Caco-2 (cell line): ENCODE measurements around the gene EEF2. TPM values are rescaled to one million over a fixed set of nuclear protein-coding genes. Genes with fewer than 3 reads are reported as not detected.

Experiments
- BruUV-seq: library from RNA; stranded (reverse); fragments of 400-500 nt; replicated peaks from 2 replicates; lab custom pipeline; 2021; lab: Mats Ljungman, UMichigan
- CTCF ChIA-PET: fragments of 300-600 bp; sonication (Branson Sonifier 250); formaldehyde crosslinking; loops from one replicate; lab custom pipeline; 2022; ENCODE audit warnings: antibody characterized with exemption; lab: Charles Lee
- POLR2A ChIA-PET: fragments of 300-600 bp; sonication (Branson Sonifier 250); formaldehyde crosslinking; loops from one replicate; lab custom pipeline; 2022; ENCODE audit warnings: antibody characterized with exemption; lab: Charles Lee
- DNase-seq, 2 experiments: peaks; one replicate each; pipeline versions ENCODE4 v3.0.0 to v3.0.0-alpha.2; 2020 to 2022
- H3K27me3 ChIP-seq: replicated peaks from 2 replicates; pipeline ENCODE4 v1.6.0; 2011; ENCODE audit warnings: low read length; ENCODE audit not compliant: control insufficient read depth, insufficient read depth
- H3K36me3 ChIP-seq: 2 replicates; pipeline ENCODE4 v1.5.1; 2011; ENCODE audit warnings: low read length; ENCODE audit not compliant: control insufficient read depth, insufficient read depth
- H3K4me1 ChIP-seq: fragments of 250-450 bp; sonication (Bioruptor Pico); 2 replicates; pipeline ENCODE4 v1.5.1; 2020; ENCODE audit warnings: mild to moderate bottlenecking
- H3K4me3 ChIP-seq: 2 replicates; pipeline ENCODE4 v1.5.1; 2011; ENCODE audit warnings: low read depth, mild to moderate bottlenecking, control low read depth, low read length
- H3K9me3 ChIP-seq: fragments of 250-450 bp; sonication (Bioruptor Pico); 2 replicates; pipeline ENCODE4 v1.5.1; 2020; ENCODE audit warnings: mild to moderate bottlenecking, moderate library complexity
- H3K27ac Mint-ChIP-seq: one replicate; pipeline ENCODE4 v1.8.0; 2022; ENCODE audit warnings: mixed read lengths; ENCODE audit not compliant: unreplicated experiment
- H3K27me3 Mint-ChIP-seq: one replicate; pipeline ENCODE4 v1.8.0; 2022; ENCODE audit warnings: mixed read lengths; ENCODE audit not compliant: insufficient read depth, unreplicated experiment
- H3K36me3 Mint-ChIP-seq: one replicate; pipeline ENCODE4 v1.8.0; 2022; ENCODE audit warnings: mild to moderate bottlenecking, mixed read lengths; ENCODE audit not compliant: insufficient read depth, unreplicated experiment
- H3K4me1 Mint-ChIP-seq: one replicate; pipeline ENCODE4 v1.8.0; 2022; ENCODE audit warnings: low read depth, mixed read lengths; ENCODE audit not compliant: unreplicated experiment
- H3K4me3 Mint-ChIP-seq: one replicate; pipeline ENCODE4 v1.8.0; 2022; ENCODE audit warnings: mild to moderate bottlenecking, moderate library complexity, mixed read lengths; ENCODE audit not compliant: unreplicated experiment
- H3K9me3 Mint-ChIP-seq: one replicate; pipeline ENCODE4 v1.8.0; 2022; ENCODE audit warnings: mixed read lengths; ENCODE audit not compliant: unreplicated experiment
- CTCF ChIP-seq, 2 experiments: fragments of 200-600 bp in 1 of 2; IDR thresholded peaks; 1 replicate in 1 of 2; 2 replicates in 1 of 2; pipeline versions ENCODE4 v1.5.1 to v1.8.0; 2011 to 2022; ENCODE audit warnings: antibody characterized with exemption in 1 of 2, control low read depth in 1 of 2, inconsistent platforms in 1 of 2, low read depth in 1 of 2, low read length in 1 of 2, mild to moderate bottlenecking in 1 of 2, moderate library complexity in 1 of 2; ENCODE audit not compliant: insufficient read depth in 1 of 2, severe bottlenecking in 1 of 2, unreplicated experiment in 1 of 2
- intact Hi-C: fragments of 100-400 bp; cut with micrococcal nuclease; formaldehyde crosslinking; loops from one replicate; pipeline ENCODE4 v1.10.0; 2022; ENCODE audit not compliant: unreplicated experiment
- total RNA-seq: library from RNA; stranded (reverse); gene quantifications from 2 replicates; pipeline ENCODE4 v1.2.3, GENCODE V29; 2022

The EEF2 gene
- total RNA-seq, 1 experiment from 2014 or later = 2,157 TPM

GRCh38 chr19:4018140-4018613 lies 32.9 kb upstream of the EEF2 start:
- no TSS peak for BruUV-seq
- Mint-ChIP-seq H3K9me3 (no peaks in the 10 kb centered on the region), H3K27me3 (no peaks in the 10 kb centered on the region), H3K36me3 (peaks cover 23% of the 10 kb centered on the region), H3K4me3 (no peak overlapping the region), H3K27ac (no peak overlapping the region), H3K4me1 (no peaks in the 10 kb centered on the region)
- no peak for TF ChIP-seq CTCF (IDR thresholded peaks at IDR 0.05; ENCODE audit: insufficient read depth in 1 of 2, low read depth in 1 of 2, low read length in 1 of 2, severe bottlenecking in 1 of 2, unreplicated experiment in 1 of 2)
- Histone ChIP-seq H3K4me3 (no peak overlapping the region), H3K9me3 (no peaks in the 10 kb centered on the region), H3K36me3 (peaks cover 1% of the 10 kb centered on the region; the same call in 1 of the 2 replicates), H3K4me1 (no peaks in the 10 kb centered on the region), H3K27me3 (no peaks in the 10 kb centered on the region)
- ChIA-PET POLR2A (no interaction called here), CTCF (no interaction called here)
- no peak for DNase-seq
- intact Hi-C loops = no loop called here

GRCh38 chr19:4016903-4017638 lies 31.8 kb upstream of the EEF2 start:
- no peak overlapping the region for H3K4me3 Mint-ChIP-seq
- Histone ChIP-seq H3K4me1 (no peaks in the 10 kb centered on the region), H3K4me3 (no peak overlapping the region), H3K36me3 (peaks cover 1% of the 10 kb centered on the region), H3K27me3 (no peaks in the 10 kb centered on the region), H3K9me3 (no peaks in the 10 kb centered on the region)
- no peaks in the 10 kb centered on the region for H3K9me3 Mint-ChIP-seq
- H3K27me3 Mint-ChIP-seq = no peaks in the 10 kb centered on the region
- CTCF ChIA-PET = no interaction called here
- POLR2A ChIA-PET = no interaction called here
- H3K36me3 Mint-ChIP-seq = peaks cover 31% of the 10 kb centered on the region
- no peak for TF ChIP-seq CTCF (IDR thresholded peaks at IDR 0.05; ENCODE audit: insufficient read depth in 1 of 2, low read depth in 1 of 2, low read length in 1 of 2, severe bottlenecking in 1 of 2, unreplicated experiment in 1 of 2)
- no peak overlapping the region for H3K27ac Mint-ChIP-seq
- H3K4me1 Mint-ChIP-seq = no peaks in the 10 kb centered on the region
- BruUV-seq = no TSS peak
- intact Hi-C loops = no loop called here
- DNase-seq = no peak

GRCh38 chr19:4016486-4016885 lies 31.2 kb upstream of the EEF2 start:
- H3K27ac Mint-ChIP-seq = no peak overlapping the region
- H3K9me3 Mint-ChIP-seq = no peaks in the 10 kb centered on the region
- intact Hi-C loops = no loop called here
- Histone ChIP-seq H3K4me3 (no peak overlapping the region), H3K9me3 (no peaks in the 10 kb centered on the region), H3K4me1 (no peaks in the 10 kb centered on the region), H3K27me3 (no peaks in the 10 kb centered on the region), H3K36me3 (peaks cover 1% of the 10 kb centered on the region)
- no peaks in the 10 kb centered on the region for H3K27me3 Mint-ChIP-seq
- H3K4me1 Mint-ChIP-seq = no peaks in the 10 kb centered on the region
- no peak for DNase-seq
- CTCF ChIA-PET = no interaction called here
- TF ChIP-seq CTCF (IDR thresholded peaks at IDR 0.05; ENCODE audit: insufficient read depth in 1 of 2, low read depth in 1 of 2, low read length in 1 of 2, severe bottlenecking in 1 of 2, unreplicated experiment in 1 of 2) = no peak
- BruUV-seq = no TSS peak
- H3K36me3 Mint-ChIP-seq = peaks cover 28% of the 10 kb centered on the region
- POLR2A ChIA-PET = no interaction called here
- H3K4me3 Mint-ChIP-seq = no peak overlapping the region
